Spleen (tissue), 11 donors: ENCODE data around the gene CEP55. TPM values are rescaled to one million over a fixed set of nuclear protein-coding genes. Genes with fewer than 3 reads are reported as not detected.

Experiments
- DNase-seq: peaks from one replicate; pipeline ENCODE4 v3.0.0-alpha.2; 2020
- H3K27ac ChIP-seq, 8 donors: fragments of 200-600 bp; sonication (generic) in 7 of 8; 1 replicate in 4 of 8; 2 replicates in 4 of 8; pipeline versions ENCODE4 v1.5.0 to v1.8.0; 2016 to 2021; ENCODE audit warnings: inconsistent platforms in 4 of 8, mild to moderate bottlenecking in 4 of 8, moderate library complexity in 1 of 8
- H3K27me3 ChIP-seq, 7 donors: fragments of 200-600 bp; sonication (generic) in 6 of 7; replicated peaks in 1 of 7; 1 replicate in 4 of 7; 2 replicates in 3 of 7; pipeline versions ENCODE4 v1.5.0 to v1.8.0; 2016 to 2021; ENCODE audit warnings: inconsistent platforms in 3 of 7, mild to moderate bottlenecking in 1 of 7
- H3K36me3 ChIP-seq, 6 donors: fragments of 200-600 bp; sonication (generic) in 5 of 6; 1 replicate in 4 of 6; 2 replicates in 2 of 6; pipeline versions ENCODE4 v1.5.0 to v1.8.0; 2016 to 2021; ENCODE audit warnings: inconsistent platforms in 2 of 6
- H3K4me1 ChIP-seq, 6 donors: fragments of 200-600 bp; sonication (generic) in 5 of 6; 1 replicate in 3 of 6; 2 replicates in 3 of 6; pipeline versions ENCODE4 v1.5.0 to v1.8.0; 2016 to 2021; ENCODE audit warnings: inconsistent platforms in 3 of 6
- H3K4me3 ChIP-seq, 8 donors: fragments of 200-600 bp; sonication (generic) in 7 of 8; 1 replicate in 4 of 8; 2 replicates in 4 of 8; pipeline versions ENCODE4 v1.5.0 to v1.8.0; 2016 to 2021; ENCODE audit warnings: inconsistent platforms in 4 of 8, mild to moderate bottlenecking in 4 of 8, moderate library complexity in 2 of 8
- H3K9me3 ChIP-seq, 8 donors: fragments of 200-600 bp; sonication (generic) in 7 of 8; 1 replicate in 4 of 8; 2 replicates in 4 of 8; pipeline versions ENCODE4 v1.5.0 to v1.8.0; 2016 to 2021; ENCODE audit warnings: inconsistent platforms in 4 of 8
- POLR2A ChIP-seq, 3 donors: fragments of 450-650 bp; IDR thresholded peaks; one replicate each; pipeline ENCODE4 v1.5.1; 2017; ENCODE audit warnings: antibody characterized with exemption in 3 of 3, mild to moderate bottlenecking in 1 of 3
- POLR2AphosphoS5 ChIP-seq, 3 donors: sonication (generic); formaldehyde crosslinking; IDR thresholded peaks; one replicate each; pipeline ENCODE4 v1.5.1; 2017; ENCODE audit warnings: antibody characterized with exemption in 3 of 3
- WGBS, 5 donors: extraction: QIAGEN DNeasy Blood & Tissue Kit in 3 of 5; methylation state at CpG; one replicate each; pipeline versions ENCODE4 v1.1.5 to v1.1.7; 2013 to 2018; 5-methylcytosine and 5-hydroxymethylcytosine counted together
- intact Hi-C: fragments of 100-400 bp; cut with DNase I; formaldehyde crosslinking; loops from one replicate; pipeline ENCODE4 v1.15.0; 2023; ENCODE audit warnings: low total_unique reads
- polyA plus RNA-seq, 3 donors: library from polyadenylated mRNA; stranded (reverse); fragments of 200-250 nt; gene quantifications; one replicate each; pipeline ENCODE4 v1.2.1, GENCODE V29; 2013
- total RNA-seq, 7 donors: library from RNA; depleted of rRNA in 3 of 7; stranded (reverse); fragments of >200 nt in 3 of 7; fragmentation: NEBNext Ultra II Directional in 4 of 7; extraction: Animal tissue kit (Norgen Biotek cat#: 25700) in 4 of 7; gene quantifications; one replicate each; pipeline versions ENCODE4 v1.1.0 to v1.2.1, GENCODE V29; 2016 to 2021
- TF ChIP-seq, protein P1 (sequence below), 11 experiments: fragments of 200-600 bp in 7 of 11; fragments of 450-650 bp in 4 of 11; sonication (generic) in 4 of 11; IDR thresholded peaks in 8 of 11; conservative IDR thresholded peaks in 3 of 11; 1 replicate in 7 of 11; 2 replicates in 4 of 11; pipeline versions ENCODE4 v1.4.0 to v1.8.0; 2016 to 2021; ENCODE audit warnings: antibody characterized with exemption in 11 of 11, inconsistent platforms in 4 of 11, mild to moderate bottlenecking in 1 of 11
- donor health status: healthy with polysubstance abuse.
- donor health status: DM: no; HTN: no; CAD: no; lungs with moderate emphysema.
- donor health status: DM: no; HTN: no; CAD: no.
- donor health status: Bipolar disorder and iron deficiency.
- donor health status: healthy.
- donor health status: DM: no; HTN: no; CAD: no.
- donor health status: DM: yes; HTN: yes; CAD: no.

CEP55 gene
- total and polyA plus RNA-seq, 10 donors, result 0.95 to 6.6 (median 3.1) TPM

- H3K4me3 ChIP-seq, result no peak overlapping the region
- 92 to 99% (median 94%) methylated on average over 2 of the region's 2 CpGs for WGBS, 5 donors
- H3K27me3 ChIP-seq, result no peaks in the 10 kb centered on the region
- H3K27ac ChIP-seq, result no peak overlapping the region
- no peaks in the 10 kb centered on the region for H3K9me3 ChIP-seq
- TF ChIP-seq POLR2A (IDR thresholded peaks at IDR 0.05) (no peak), POLR2AphosphoS5 (IDR thresholded peaks at IDR 0.05) (no peak)
- TF ChIP-seq, protein P1, sequence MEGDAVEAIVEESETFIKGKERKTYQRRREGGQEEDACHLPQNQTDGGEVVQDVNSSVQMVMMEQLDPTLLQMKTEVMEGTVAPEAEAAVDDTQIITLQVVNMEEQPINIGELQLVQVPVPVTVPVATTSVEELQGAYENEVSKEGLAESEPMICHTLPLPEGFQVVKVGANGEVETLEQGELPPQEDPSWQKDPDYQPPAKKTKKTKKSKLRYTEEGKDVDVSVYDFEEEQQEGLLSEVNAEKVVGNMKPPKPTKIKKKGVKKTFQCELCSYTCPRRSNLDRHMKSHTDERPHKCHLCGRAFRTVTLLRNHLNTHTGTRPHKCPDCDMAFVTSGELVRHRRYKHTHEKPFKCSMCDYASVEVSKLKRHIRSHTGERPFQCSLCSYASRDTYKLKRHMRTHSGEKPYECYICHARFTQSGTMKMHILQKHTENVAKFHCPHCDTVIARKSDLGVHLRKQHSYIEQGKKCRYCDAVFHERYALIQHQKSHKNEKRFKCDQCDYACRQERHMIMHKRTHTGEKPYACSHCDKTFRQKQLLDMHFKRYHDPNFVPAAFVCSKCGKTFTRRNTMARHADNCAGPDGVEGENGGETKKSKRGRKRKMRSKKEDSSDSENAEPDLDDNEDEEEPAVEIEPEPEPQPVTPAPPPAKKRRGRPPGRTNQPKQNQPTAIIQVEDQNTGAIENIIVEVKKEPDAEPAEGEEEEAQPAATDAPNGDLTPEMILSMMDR (IDR thresholded peaks at IDR 0.05 in 8 of 11, conservative IDR thresholded peaks at IDR 0.05 in 3 of 11), result no peak
- DNase-seq, result no peak
- intact Hi-C loops, result no loop called here
- no peaks in the 10 kb centered on the region for H3K4me1 ChIP-seq
- H3K36me3 ChIP-seq, result peaks cover 0 to 23% (median 0%) of the 10 kb centered on the region in 6 donors
Observed at GRCh38 chr10:93505075-93505474, 8.7 kb downstream of the CEP55 start.

GRCh38 chr10:93509816-93510215 is 13.4 kb downstream of the CEP55 start:
- 83 to 88% (median 85%) methylated on average over 8 of the region's 8 CpGs for WGBS, 5 donors
- no peak overlapping the region for H3K4me3 ChIP-seq
- TF ChIP-seq, protein P1 (IDR thresholded peaks at IDR 0.05 in 8 of 11, conservative IDR thresholded peaks at IDR 0.05 in 3 of 11), result no peak
- TF ChIP-seq POLR2A (IDR thresholded peaks at IDR 0.05) (no peak), POLR2AphosphoS5 (IDR thresholded peaks at IDR 0.05) (no peak)
- intact Hi-C loops, result no loop called here
- DNase-seq, result no peak
- no peak overlapping the region for H3K27ac ChIP-seq
- no peaks in the 10 kb centered on the region for H3K9me3 ChIP-seq
- peaks cover 0 to 21% (median 0%) of the 10 kb centered on the region in 6 donors for H3K36me3 ChIP-seq
- peaks cover 0 to 12% (median 3%) of the 10 kb centered on the region in 6 donors for H3K4me1 ChIP-seq
- H3K27me3 ChIP-seq, result no peaks in the 10 kb centered on the region

DNA sequence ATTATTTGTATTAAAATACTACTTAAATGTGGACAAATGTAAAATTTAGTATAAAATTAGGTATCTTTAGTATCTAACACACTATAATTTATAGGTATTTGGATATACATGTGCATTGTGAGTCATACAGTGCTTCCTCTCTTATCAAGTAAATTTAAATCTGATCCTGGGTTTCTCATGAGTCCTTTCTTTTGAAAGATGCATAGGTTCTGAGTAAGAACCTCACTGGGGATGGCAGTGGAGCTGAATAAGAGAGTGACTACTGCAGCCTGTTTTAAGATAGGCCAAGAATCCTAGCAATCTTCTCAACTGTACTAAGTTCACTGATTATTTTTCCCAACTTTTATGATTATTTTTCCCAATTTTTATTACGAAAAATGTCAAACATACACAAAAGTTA is 16.2 kb downstream of the CEP55 start:
- Histone ChIP-seq H3K4me1 (peaks cover 0 to 38% (median 3%) of the 10 kb centered on the region in 6 donors), H3K9me3 (no peaks in the 10 kb centered on the region), H3K4me3 (no peak overlapping the region), H3K27ac (no peak overlapping the region), H3K36me3 (peaks cover 0 to 14% (median 0%) of the 10 kb centered on the region in 6 donors), H3K27me3 (no peaks in the 10 kb centered on the region)
- intact Hi-C loops, result no loop called here
- DNase-seq, result no peak
- 98 to 100% (median 99%) methylated on average over 1 of the region's 1 CpG for WGBS, 5 donors
- no peak for TF ChIP-seq POLR2A (IDR thresholded peaks at IDR 0.05)
- TF ChIP-seq POLR2AphosphoS5 (IDR thresholded peaks at IDR 0.05), result no peak
- TF ChIP-seq, protein P1 (IDR thresholded peaks at IDR 0.05 in 8 of 11, conservative IDR thresholded peaks at IDR 0.05 in 3 of 11), result no peak

DNA sequence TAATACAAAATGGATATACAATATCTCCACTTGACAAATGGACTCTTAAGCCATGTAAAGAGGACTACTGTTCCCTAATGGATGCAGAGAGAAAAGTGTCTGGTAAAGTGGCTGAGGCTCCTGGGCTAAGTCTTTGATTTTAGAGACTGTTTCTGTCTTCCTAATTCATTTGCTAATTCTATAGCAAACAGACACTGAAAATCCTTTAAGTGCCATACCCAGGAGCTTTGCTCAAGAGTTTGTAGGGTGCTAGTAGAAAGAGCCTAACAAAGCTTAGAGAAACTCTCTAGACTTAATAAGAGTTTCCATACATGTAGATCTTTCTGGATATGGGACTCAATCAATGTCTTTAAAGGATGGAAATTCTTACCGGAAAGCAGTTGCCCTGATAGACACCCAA is 16.7 kb downstream of the CEP55 start:
- peaks cover 0 to 14% (median 0%) of the 10 kb centered on the region in 6 donors for H3K36me3 ChIP-seq
- intact Hi-C loops, result no loop called here

More for the DNA sequence above, 16.7 kb downstream of the CEP55 start:
- no peak overlapping the region for H3K4me3 ChIP-seq
- H3K4me1 ChIP-seq, result peaks cover 0 to 38% (median 3%) of the 10 kb centered on the region in 6 donors
- TF ChIP-seq, protein P1 (IDR thresholded peaks at IDR 0.05 in 8 of 11, conservative IDR thresholded peaks at IDR 0.05 in 3 of 11), result no peak
- TF ChIP-seq POLR2A (IDR thresholded peaks at IDR 0.05) (no peak), POLR2AphosphoS5 (IDR thresholded peaks at IDR 0.05) (no peak)
- H3K9me3 ChIP-seq, result no peaks in the 10 kb centered on the region
- H3K27ac ChIP-seq, result no peak overlapping the region
- H3K27me3 ChIP-seq, result no peaks in the 10 kb centered on the region
- WGBS, 5 donors, result 0 to 100% (median 91%) methylated on average over 1 of the region's 1 CpG
- no peak for DNase-seq
